H9 (cell line): ENCODE results near the gene DPYD. TPM values are rescaled to one million over a fixed set of nuclear protein-coding genes. Genes with fewer than 3 reads are reported as not detected.

Experiments used
- DNase-seq: peaks from one replicate; pipeline ENCODE4 v3.0.0-alpha.2; 2017
- H2AFZ ChIP-seq: one replicate; pipeline ENCODE4 v1.6.1; 2013; ENCODE audit warnings: mild to moderate bottlenecking, low read length, control low read depth, moderate library complexity
- H2AK5ac ChIP-seq: 2 replicates; pipeline ENCODE4 v1.6.1; 2013; ENCODE audit warnings: low read length, control low read depth, mixed read lengths; ENCODE audit not compliant: insufficient read length
- H2BK120ac ChIP-seq: one replicate; pipeline ENCODE4 v1.6.1; 2013; ENCODE audit warnings: low read depth, mild to moderate bottlenecking, low read length, control low read depth, inconsistent platforms; ENCODE audit not compliant: poor library complexity, severe bottlenecking
- H2BK12ac ChIP-seq: 2 replicates; pipeline ENCODE4 v1.6.1; 2013; ENCODE audit warnings: low read length, control low read depth, mixed read lengths, low read depth; ENCODE audit not compliant: insufficient read length
- H2BK15ac ChIP-seq: 2 replicates; pipeline ENCODE4 v1.6.1; 2013; ENCODE audit warnings: low read depth, low read length, control low read depth
- H2BK20ac ChIP-seq: one replicate; pipeline ENCODE4 v1.6.1; 2013; ENCODE audit warnings: low read depth, mild to moderate bottlenecking, low read length, control low read depth, inconsistent platforms; ENCODE audit not compliant: poor library complexity, severe bottlenecking
- H2BK5ac ChIP-seq: 2 replicates; pipeline ENCODE4 v1.6.1; 2013; ENCODE audit warnings: low read length, control low read depth, mixed read lengths; ENCODE audit not compliant: insufficient read length
- H3K14ac ChIP-seq: 2 replicates; pipeline ENCODE4 v1.6.1; 2013; ENCODE audit warnings: low read length, control low read depth; ENCODE audit not compliant: insufficient read depth
- H3K18ac ChIP-seq: 2 replicates; pipeline ENCODE4 v1.6.1; 2013; ENCODE audit warnings: low read depth, mild to moderate bottlenecking, mixed read lengths, low read length, control low read depth; ENCODE audit not compliant: insufficient read length
- H3K23ac ChIP-seq: 2 replicates; pipeline ENCODE4 v1.6.1; 2013; ENCODE audit warnings: low read length, control low read depth, mixed read lengths, low read depth; ENCODE audit not compliant: insufficient read length
- H3K23me2 ChIP-seq: 2 replicates; pipeline ENCODE4 v1.6.1; 2013; ENCODE audit warnings: low read depth, mild to moderate bottlenecking, mixed read lengths, low read length, control low read depth; ENCODE audit not compliant: insufficient read length, poor library complexity, severe bottlenecking
- H3K27ac ChIP-seq: 2 replicates; pipeline ENCODE4 v1.5.1; 2013; ENCODE audit warnings: low read length, control low read depth, mixed read lengths, low read depth; ENCODE audit not compliant: insufficient read length
- H3K27me3 ChIP-seq: 2 replicates; pipeline ENCODE4 v1.6.1; 2013; ENCODE audit warnings: low read length, control low read depth, inconsistent platforms; ENCODE audit not compliant: insufficient read depth
- H3K4ac ChIP-seq: 2 replicates; pipeline ENCODE4 v1.6.1; 2013; ENCODE audit warnings: low read depth, mild to moderate bottlenecking, control low read depth, inconsistent platforms, low read length, moderate library complexity
- H3K4me1 ChIP-seq: 2 replicates; pipeline ENCODE4 v1.6.1; 2013; ENCODE audit warnings: low read length, control low read depth, inconsistent platforms; ENCODE audit not compliant: insufficient read depth
- H3K4me2 ChIP-seq: 2 replicates; pipeline ENCODE4 v1.6.1; 2013; ENCODE audit warnings: low read length, control low read depth, mixed read lengths; ENCODE audit not compliant: insufficient read length, insufficient read depth
- H3K56ac ChIP-seq: 2 replicates; pipeline ENCODE4 v1.6.1; 2013; ENCODE audit warnings: low read depth, mild to moderate bottlenecking, mixed read lengths, low read length, control low read depth; ENCODE audit not compliant: insufficient read length
- H3K79me1 ChIP-seq: 2 replicates; pipeline ENCODE4 v1.6.1; 2013; ENCODE audit warnings: low read depth, mild to moderate bottlenecking, moderate library complexity, low read length, control low read depth, inconsistent platforms; ENCODE audit not compliant: insufficient read depth, poor library complexity, severe bottlenecking
- H3K79me2 ChIP-seq: 2 replicates; pipeline ENCODE4 v1.6.1; 2013; ENCODE audit warnings: low read length, control low read depth, inconsistent platforms; ENCODE audit not compliant: insufficient read depth
- H3K9ac ChIP-seq: 2 replicates; pipeline ENCODE4 v1.6.1; 2013; ENCODE audit warnings: low read length, control low read depth, mixed read lengths; ENCODE audit not compliant: insufficient read length; ENCODE audit errors: extremely low read depth
- H3K9me3 ChIP-seq: one replicate; pipeline ENCODE4 v1.6.1; 2013; ENCODE audit warnings: low read depth, low read length, inconsistent platforms; ENCODE audit not compliant: control insufficient read depth
- H3T11ph ChIP-seq: one replicate; pipeline ENCODE4 v1.6.1; 2013; ENCODE audit warnings: mild to moderate bottlenecking, low read length, control low read depth, inconsistent platforms
- H4K20me1 ChIP-seq: one replicate; pipeline ENCODE4 v1.6.1; 2013; ENCODE audit not compliant: control insufficient read depth, insufficient read length, insufficient read depth
- H4K5ac ChIP-seq: 2 replicates; pipeline ENCODE4 v1.6.1; 2013; ENCODE audit warnings: low read depth, mild to moderate bottlenecking, mixed read lengths, low read length, control low read depth; ENCODE audit not compliant: insufficient read length
- H4K8ac ChIP-seq: replicated peaks from 2 replicates; pipeline ENCODE4 v1.6.1; 2013; ENCODE audit warnings: low read length, control low read depth, mixed read lengths, low read depth; ENCODE audit not compliant: insufficient read length
- H4K91ac ChIP-seq: 2 replicates; pipeline ENCODE4 v1.6.1; 2013; ENCODE audit warnings: low read depth, mild to moderate bottlenecking, moderate library complexity, mixed read lengths, low read length, control low read depth; ENCODE audit not compliant: insufficient read length
- H3K27ac Mint-ChIP-seq, 3 experiments: 2 replicates in 2 of 3; 3 replicates in 1 of 3; pipeline ENCODE4 v1.8.0; 2020 to 2021; ENCODE audit warnings: mixed read lengths in 3 of 3, mild to moderate bottlenecking in 1 of 3, moderate library complexity in 1 of 3
- H3K27me3 Mint-ChIP-seq: 2 replicates; pipeline ENCODE4 v1.8.0; 2021; ENCODE audit warnings: low read depth, mild to moderate bottlenecking, moderate library complexity, mixed read lengths
- H3K36me3 Mint-ChIP-seq, 3 experiments: 2 replicates in 2 of 3; 3 replicates in 1 of 3; pipeline ENCODE4 v1.8.0; 2020 to 2021; ENCODE audit warnings: low read depth in 3 of 3, mixed read lengths in 3 of 3; ENCODE audit not compliant: insufficient read depth in 1 of 3
- H3K4me1 Mint-ChIP-seq, 2 experiments: 2 replicates each; pipeline ENCODE4 v1.8.0; 2020; ENCODE audit warnings: mixed read lengths in 2 of 2
- H3K4me3 Mint-ChIP-seq, 2 experiments: 2 replicates in 1 of 2; 3 replicates in 1 of 2; pipeline ENCODE4 v1.8.0; 2020 to 2021; ENCODE audit warnings: mild to moderate bottlenecking in 2 of 2, mixed read lengths in 2 of 2, moderate library complexity in 1 of 2
- H3K9me3 Mint-ChIP-seq, 2 experiments: 2 replicates in 1 of 2; 3 replicates in 1 of 2; pipeline ENCODE4 v1.8.0; 2020; ENCODE audit warnings: mild to moderate bottlenecking in 2 of 2, mixed read lengths in 2 of 2, moderate library complexity in 1 of 2
- WGBS: extraction: QIAGEN DNeasy Blood & Tissue Kit; methylation state at CpG from one replicate; pipeline ENCODE4 v1.1.7; 2013; ENCODE audit warnings: missing lambda C conversion rate, low lambda C conversion rate, mixed read lengths; ENCODE audit not compliant: insufficient read length; ENCODE audit errors: extremely low coverage; 5-methylcytosine and 5-hydroxymethylcytosine counted together
- total RNA-seq: library from RNA; stranded (reverse); gene quantifications from 2 replicates; pipeline ENCODE4 v1.2.1, GENCODE V29; 2021
- TF ChIP-seq, protein P1 (sequence below): fragments of 200-600 bp; sonication (generic); conservative IDR thresholded peaks from 3 replicates; pipeline ENCODE4 v1.8.0; 2021; ENCODE audit warnings: antibody characterized with exemption, mild to moderate bottlenecking

DPYD gene
- total RNA-seq, 1 experiment from 2014 or later: 0.37 TPM

- no peak overlapping the region for H2BK12ac ChIP-seq
- H3K4me1 ChIP-seq: no peaks in the 10 kb centered on the region
- TF ChIP-seq, protein P1, sequence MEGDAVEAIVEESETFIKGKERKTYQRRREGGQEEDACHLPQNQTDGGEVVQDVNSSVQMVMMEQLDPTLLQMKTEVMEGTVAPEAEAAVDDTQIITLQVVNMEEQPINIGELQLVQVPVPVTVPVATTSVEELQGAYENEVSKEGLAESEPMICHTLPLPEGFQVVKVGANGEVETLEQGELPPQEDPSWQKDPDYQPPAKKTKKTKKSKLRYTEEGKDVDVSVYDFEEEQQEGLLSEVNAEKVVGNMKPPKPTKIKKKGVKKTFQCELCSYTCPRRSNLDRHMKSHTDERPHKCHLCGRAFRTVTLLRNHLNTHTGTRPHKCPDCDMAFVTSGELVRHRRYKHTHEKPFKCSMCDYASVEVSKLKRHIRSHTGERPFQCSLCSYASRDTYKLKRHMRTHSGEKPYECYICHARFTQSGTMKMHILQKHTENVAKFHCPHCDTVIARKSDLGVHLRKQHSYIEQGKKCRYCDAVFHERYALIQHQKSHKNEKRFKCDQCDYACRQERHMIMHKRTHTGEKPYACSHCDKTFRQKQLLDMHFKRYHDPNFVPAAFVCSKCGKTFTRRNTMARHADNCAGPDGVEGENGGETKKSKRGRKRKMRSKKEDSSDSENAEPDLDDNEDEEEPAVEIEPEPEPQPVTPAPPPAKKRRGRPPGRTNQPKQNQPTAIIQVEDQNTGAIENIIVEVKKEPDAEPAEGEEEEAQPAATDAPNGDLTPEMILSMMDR: no peak
- no peaks in the 10 kb centered on the region for H3K79me1 ChIP-seq
- no peak overlapping the region for H2BK20ac ChIP-seq
- no peak overlapping the region for H4K5ac ChIP-seq
- no peak overlapping the region for H3K27ac ChIP-seq
- H3K23ac ChIP-seq: no peak overlapping the region
- Mint-ChIP-seq H3K4me3 (no peak overlapping the region), H3K9me3 (no peaks in the 10 kb centered on the region), H3K27me3 (no peaks in the 10 kb centered on the region), H3K4me1 (no peaks in the 10 kb centered on the region), H3K27ac (no peak overlapping the region), H3K36me3 (no peaks in the 10 kb centered on the region)
- H3K23me2 ChIP-seq: no peaks in the 10 kb centered on the region
- no peak overlapping the region for H4K8ac ChIP-seq
- H3K27me3 ChIP-seq: no peaks in the 10 kb centered on the region
- no peak overlapping the region for H2BK15ac ChIP-seq
- no peak overlapping the region for H3K9ac ChIP-seq
- no peak overlapping the region for H3K56ac ChIP-seq
- no peak overlapping the region for H3K4me2 ChIP-seq
- no peaks in the 10 kb centered on the region for H3K79me2 ChIP-seq
- H2BK5ac ChIP-seq: no peak overlapping the region
- no peaks in the 10 kb centered on the region for H3K9me3 ChIP-seq
- H3K4ac ChIP-seq: no peak overlapping the region
- H3T11ph ChIP-seq: no peak overlapping the region
- H2AFZ ChIP-seq: no peak overlapping the region
- no peak overlapping the region for H4K91ac ChIP-seq
- WGBS: no CpG with 5 or more reads among the region's 4 CpGs
- H2BK120ac ChIP-seq: no peak overlapping the region
- H4K20me1 ChIP-seq: no peaks in the 10 kb centered on the region
- H3K14ac ChIP-seq: no peak overlapping the region
- no peak overlapping the region for H3K18ac ChIP-seq
- no peak overlapping the region for H2AK5ac ChIP-seq
- no peak for DNase-seq
These were observed 139.0 kb downstream of the DPYD start for GRCh38 chr1:97781762-97782337.
